ENCODE data around the gene FAM83B. TPM values are rescaled to one million over a fixed set of nuclear protein-coding genes. Genes with fewer than 3 reads are reported as not detected.

FAM83B gene
- total and polyA plus RNA-seq, 2 of the 13 experiments (the other 11 are each of a cell fraction or from before 2014, with no cell fraction given) = not detected

GRCh38 chr6:54875539-54875938 lies 29.0 kb downstream of the FAM83B start:
- H3K9ac ChIP-seq (ENCODE audit: insufficient read depth, low read depth, low read length) = no peak overlapping the region
- intact Hi-C loops (cut with micrococcal nuclease; ENCODE audit: unreplicated experiment) (no loop called here), in situ Hi-C loops (cut with HindIII; ENCODE audit: extremely low pct_ligation_motif_present, low pct_unique_long_range_greater_than_20kb) (loop anchor here (5.0 kb wide), 1 partner anchor 192 kb away; no protein-coding TSS in a partner anchor)
- H3K36me3 ChIP-seq (replicated peaks in 1 of 2; ENCODE audit: control insufficient read depth in 1 of 2, insufficient read depth in 2 of 2, low read length in 2 of 2) = no peaks in the 10 kb centered on the region
- H2AFZ ChIP-seq (ENCODE audit: low read length) = no peak overlapping the region
- WGBS (ENCODE audit: low lambda C conversion rate) = 19% methylated on average over 3 of the region's 3 CpGs
- FAIRE-seq = no peak
- ChIA-PET CTCF (ENCODE audit: low intra/inter-chr PET ratio, low total read pairs) (no interaction called here), POLR2A (no interaction called here)
- no peaks in the 10 kb centered on the region for H3K9me3 ChIP-seq (ENCODE audit: low read length)
- no TSS peak for BruUV-seq (replicated peaks)
- no peaks in the 10 kb centered on the region for H3K79me2 ChIP-seq (ENCODE audit: insufficient read depth, low read length)
- no peak overlapping the region for H3K4me2 ChIP-seq (ENCODE audit: low read depth, low read length)
- ATAC-seq = no peak
- H3K27me3 ChIP-seq (ENCODE audit: control insufficient read depth in 1 of 2, insufficient read depth in 2 of 2, low read length in 2 of 2) = no peaks in the 10 kb centered on the region
- H4K20me1 ChIP-seq (ENCODE audit: insufficient read depth, low read length) = no peaks in the 10 kb centered on the region; the same call in 1 of the 2 replicates
- no peaks in the 10 kb centered on the region for H3K4me1 ChIP-seq (ENCODE audit: insufficient read depth, low read length)
- TF ChIP-seq HNRNPK (IDR thresholded peaks at IDR 0.05; ENCODE audit: low read depth, low read length, poor library complexity, severe bottlenecking) (peak; percentile 61), ZNF512 (CRISPR knock-in tag; IDR thresholded peaks at IDR 0.05) (no peak)
- no peak for DNase-seq (ENCODE audit: low spot score)
- no peak overlapping the region for H3K27ac ChIP-seq (ENCODE audit: extremely low read length, insufficient read depth, low read length)
- H3K4me3 ChIP-seq (replicated peaks in 1 of 3; ENCODE audit: insufficient read depth in 1 of 3, low read depth in 2 of 3, low read length in 3 of 3) = no peak overlapping the region

DNA sequence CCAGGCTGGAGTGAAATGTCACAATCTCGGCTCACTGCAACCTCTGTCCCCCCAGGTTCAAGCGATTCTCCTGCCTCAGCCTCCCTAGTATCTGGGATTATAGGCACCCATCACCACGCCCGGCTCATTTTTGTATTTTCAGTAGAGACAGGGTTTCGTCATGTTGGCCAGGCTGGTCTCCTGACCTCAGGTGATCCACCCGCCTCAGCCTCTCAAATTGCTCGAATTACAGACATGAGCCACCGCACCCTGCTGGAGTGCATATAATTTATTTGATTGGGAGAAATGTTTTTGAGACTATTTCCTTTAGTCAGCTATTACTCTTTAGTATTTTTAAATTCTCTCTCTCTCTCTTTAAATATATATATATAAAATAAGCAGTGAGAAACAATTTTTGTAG lies 29.8 kb downstream of the FAM83B start:
- Histone ChIP-seq H3K9me3 (ENCODE audit: low read length) (no peaks in the 10 kb centered on the region), H3K79me2 (ENCODE audit: insufficient read depth, low read length) (no peaks in the 10 kb centered on the region), H3K27me3 (ENCODE audit: control insufficient read depth in 1 of 2, insufficient read depth in 2 of 2, low read length in 2 of 2) (no peaks in the 10 kb centered on the region), H3K4me3 (replicated peaks in 1 of 3; ENCODE audit: insufficient read depth in 1 of 3, low read depth in 2 of 3, low read length in 3 of 3) (no peak overlapping the region), H3K4me2 (ENCODE audit: low read depth, low read length) (no peak overlapping the region), H3K27ac (ENCODE audit: extremely low read length, insufficient read depth, low read length) (no peak overlapping the region), H3K36me3 (replicated peaks in 1 of 2; ENCODE audit: control insufficient read depth in 1 of 2, insufficient read depth in 2 of 2, low read length in 2 of 2) (no peaks in the 10 kb centered on the region), H3K4me1 (ENCODE audit: insufficient read depth, low read length) (no peaks in the 10 kb centered on the region), H3K9ac (ENCODE audit: insufficient read depth, low read depth, low read length) (no peak overlapping the region), H4K20me1 (ENCODE audit: insufficient read depth, low read length) (no peaks in the 10 kb centered on the region; the same call in 1 of the 2 replicates), H2AFZ (ENCODE audit: low read length) (no peak overlapping the region)
- ATAC-seq = no peak
- no peak for FAIRE-seq
- no peak for DNase-seq (ENCODE audit: low spot score)
- no TSS peak for BruUV-seq (replicated peaks)
- in situ Hi-C loops (cut with HindIII; ENCODE audit: extremely low pct_ligation_motif_present, low pct_unique_long_range_greater_than_20kb) = loop anchor here (5.0 kb wide), 1 partner anchor 191 kb away; no protein-coding TSS in a partner anchor
- 6% methylated on average over 8 of the region's 8 CpGs for WGBS (ENCODE audit: low lambda C conversion rate)
- CTCF ChIA-PET (ENCODE audit: low intra/inter-chr PET ratio, low total read pairs) = no interaction called here
- intact Hi-C loops (cut with micrococcal nuclease; ENCODE audit: unreplicated experiment) = no loop called here
- POLR2A ChIA-PET = no interaction called here
- TF ChIP-seq JUN (CRISPR knock-in tag; IDR thresholded peaks at IDR 0.05) = no peak
- TF ChIP-seq, protein P1, sequence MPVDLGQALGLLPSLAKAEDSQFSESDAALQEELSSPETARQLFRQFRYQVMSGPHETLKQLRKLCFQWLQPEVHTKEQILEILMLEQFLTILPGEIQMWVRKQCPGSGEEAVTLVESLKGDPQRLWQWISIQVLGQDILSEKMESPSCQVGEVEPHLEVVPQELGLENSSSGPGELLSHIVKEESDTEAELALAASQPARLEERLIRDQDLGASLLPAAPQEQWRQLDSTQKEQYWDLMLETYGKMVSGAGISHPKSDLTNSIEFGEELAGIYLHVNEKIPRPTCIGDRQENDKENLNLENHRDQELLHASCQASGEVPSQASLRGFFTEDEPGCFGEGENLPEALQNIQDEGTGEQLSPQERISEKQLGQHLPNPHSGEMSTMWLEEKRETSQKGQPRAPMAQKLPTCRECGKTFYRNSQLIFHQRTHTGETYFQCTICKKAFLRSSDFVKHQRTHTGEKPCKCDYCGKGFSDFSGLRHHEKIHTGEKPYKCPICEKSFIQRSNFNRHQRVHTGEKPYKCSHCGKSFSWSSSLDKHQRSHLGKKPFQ (CRISPR knock-in tag; IDR thresholded peaks at IDR 0.05; ENCODE audit: insufficient replicate concordance) = no peak
- no peak for TF ChIP-seq NFE2L2 (IDR thresholded peaks at IDR 0.05; ENCODE audit: low read length)
- no peak for TF ChIP-seq MXI1 (IDR thresholded peaks at IDR 0.05; ENCODE audit: borderline replicate concordance, low read depth, low read length)
- no peak for TF ChIP-seq ZNF260 (CRISPR knock-in tag; IDR thresholded peaks at IDR 0.05; ENCODE audit: borderline replicate concordance, low read depth)

Measured in HepG2 (cell line).